CD4-positive, alpha-beta memory T cell (primary cell): ENCODE results near the gene AMZ2. TPM values are rescaled to one million over a fixed set of nuclear protein-coding genes. Genes with fewer than 3 reads are reported as not detected.
"Not testable (repeated sequence)": the region's sequence is repeated elsewhere in the genome, so short reads cannot be mapped to it uniquely, and the experiment has no call there.

ENCODE experiments used
- CTCF ChIA-PET: fragments of 350-600 bp; sonication (Branson Sonifier 250); formaldehyde crosslinking; loops from one replicate; lab custom pipeline; 2021; ENCODE audit warnings: inconsistent platforms; ENCODE audit not compliant: partially characterized antibody; lab: Charles Lee
- POLR2A ChIA-PET: fragments of 350-600 bp; sonication (Branson Sonifier 250); formaldehyde crosslinking; loops from one replicate; lab custom pipeline; 2021; ENCODE audit not compliant: partially characterized antibody; lab: Charles Lee
- DNase-seq, 5 donors: peaks; one replicate each; pipeline versions ENCODE4 v3.0.0 to v3.0.0-alpha.2; 2020 to 2022; ENCODE audit warnings: mixed read lengths in 1 of 5
- H3K27ac ChIP-seq: one replicate; pipeline ENCODE4 v1.7.0; 2013; ENCODE audit warnings: low read depth, low read length
- H3K27me3 ChIP-seq: 2 replicates; pipeline ENCODE4 v1.7.0; 2013; ENCODE audit warnings: mild to moderate bottlenecking, low read length, moderate library complexity; ENCODE audit not compliant: insufficient read depth
- H3K36me3 ChIP-seq: 2 replicates; pipeline ENCODE4 v1.7.0; 2013; ENCODE audit warnings: mild to moderate bottlenecking, low read length, moderate library complexity; ENCODE audit not compliant: insufficient read depth
- H3K4me1 ChIP-seq: 2 replicates; pipeline ENCODE4 v1.7.0; 2013; ENCODE audit warnings: mild to moderate bottlenecking, low read length, moderate library complexity; ENCODE audit not compliant: insufficient read depth
- H3K4me3 ChIP-seq, 2 donors: one replicate each; pipeline ENCODE4 v1.7.0; 2013; ENCODE audit warnings: low read length in 2 of 2, mild to moderate bottlenecking in 1 of 2
- H3K9me3 ChIP-seq, 2 donors: one replicate each; pipeline ENCODE4 v1.7.0; 2013; ENCODE audit warnings: low read length in 2 of 2, control low read depth in 1 of 2; ENCODE audit not compliant: control insufficient read depth in 1 of 2
- H3K27ac Mint-ChIP-seq, 7 donors: one replicate each; pipeline ENCODE4 v1.8.0; 2020 to 2021; ENCODE audit warnings: mixed read lengths in 7 of 7, mild to moderate bottlenecking in 6 of 7, inconsistent platforms in 3 of 7, moderate library complexity in 3 of 7
- H3K27me3 Mint-ChIP-seq, 2 donors: one replicate each; pipeline ENCODE4 v1.8.0; 2020 to 2021; ENCODE audit warnings: mixed read lengths in 2 of 2
- H3K36me3 Mint-ChIP-seq, 2 donors: one replicate each; pipeline ENCODE4 v1.8.0; 2020 to 2021; ENCODE audit warnings: mixed read lengths in 2 of 2, inconsistent platforms in 1 of 2, mild to moderate bottlenecking in 1 of 2
- H3K4me1 Mint-ChIP-seq, 4 donors: one replicate each; pipeline ENCODE4 v1.8.0; 2020 to 2021; ENCODE audit warnings: mixed read lengths in 4 of 4, mild to moderate bottlenecking in 1 of 4
- H3K4me3 Mint-ChIP-seq, 8 donors: one replicate each; pipeline ENCODE4 v1.8.0; 2020 to 2021; ENCODE audit warnings: mixed read lengths in 8 of 8, mild to moderate bottlenecking in 7 of 8, moderate library complexity in 6 of 8, inconsistent platforms in 3 of 8
- H3K9me3 Mint-ChIP-seq, 8 donors: one replicate each; pipeline ENCODE4 v1.8.0; 2020 to 2021; ENCODE audit warnings: mixed read lengths in 8 of 8, mild to moderate bottlenecking in 5 of 8, inconsistent platforms in 3 of 8, moderate library complexity in 1 of 8
- intact Hi-C: fragments of 100-400 bp; cut with micrococcal nuclease; formaldehyde crosslinking; loops from one replicate; pipeline ENCODE4 v1.15.1; 2023
- polyA plus RNA-seq, 2 donors: library from polyadenylated mRNA; unstranded; fragments of 300-500 nt; fragmentation: Illumina TruSeq; gene quantifications; one replicate each; pipeline ENCODE4 v1.2.3, GENCODE V29; 2021
- total RNA-seq, 2 experiments: library from RNA; stranded (reverse); gene quantifications; one replicate each; pipeline ENCODE4 v1.2.3, GENCODE V29; 2021

The AMZ2 gene
- total and polyA plus RNA-seq, 4 experiments from 2014 or later, result 66.1 to 161 (median 97.8) TPM

GRCh38 chr17:68229619-68230018 lies 18.2 kb upstream of the AMZ2 start:
- Mint-ChIP-seq H3K27me3 (no peaks in the 10 kb centered on the region), H3K9me3 (no peaks in the 10 kb centered on the region), H3K27ac (peak overlapping the region in 4 of 7 donors; percentile 40 to 87 (median 58)), H3K36me3 (peaks cover 4 to 18% of the 10 kb centered on the region in 2 donors), H3K4me1 (peaks cover 8 to 43% (median 23%) of the 10 kb centered on the region in 4 donors), H3K4me3 (no peak overlapping the region)
- ChIA-PET CTCF (no interaction called here), POLR2A (no interaction called here)
- H3K36me3 ChIP-seq, result no peaks in the 10 kb centered on the region
- H3K27ac ChIP-seq, result no peak overlapping the region
- H3K9me3 ChIP-seq, result no peaks in the 10 kb centered on the region
- no peaks in the 10 kb centered on the region for H3K27me3 ChIP-seq
- peaks cover 2% of the 10 kb centered on the region for H3K4me1 ChIP-seq
- H3K4me3 ChIP-seq, result no peak overlapping the region
- DNase-seq, result no peak
- intact Hi-C loops, result no loop called here

- Mint-ChIP-seq H3K36me3 (peaks cover 4 to 18% of the 10 kb centered on the region in 2 donors), H3K27ac (peak overlapping the region in 1 of 7 donors; percentile 18), H3K4me1 (peaks cover 12 to 49% (median 32%) of the 10 kb centered on the region in 4 donors)
- H3K4me3 Mint-ChIP-seq, H3K36me3 ChIP-seq, H3K27me3 Mint-ChIP-seq, H3K4me3 ChIP-seq, CTCF ChIA-PET, H3K27ac ChIP-seq, H3K9me3 Mint-ChIP-seq, intact Hi-C loops, DNase-seq, H3K27me3 ChIP-seq, H3K9me3 ChIP-seq: not testable (repeated sequence)
- H3K4me1 ChIP-seq, result peaks cover 13% of the 10 kb centered on the region
- POLR2A ChIA-PET, result interaction anchor here (0.6 kb wide), 2 partner anchors 9 to 234 kb away, joined by 3 to 4 read pairs; no protein-coding TSS in a partner anchor
These were observed 16.7 kb upstream of the AMZ2 start for GRCh38 chr17:68231131-68231530.

DNA sequence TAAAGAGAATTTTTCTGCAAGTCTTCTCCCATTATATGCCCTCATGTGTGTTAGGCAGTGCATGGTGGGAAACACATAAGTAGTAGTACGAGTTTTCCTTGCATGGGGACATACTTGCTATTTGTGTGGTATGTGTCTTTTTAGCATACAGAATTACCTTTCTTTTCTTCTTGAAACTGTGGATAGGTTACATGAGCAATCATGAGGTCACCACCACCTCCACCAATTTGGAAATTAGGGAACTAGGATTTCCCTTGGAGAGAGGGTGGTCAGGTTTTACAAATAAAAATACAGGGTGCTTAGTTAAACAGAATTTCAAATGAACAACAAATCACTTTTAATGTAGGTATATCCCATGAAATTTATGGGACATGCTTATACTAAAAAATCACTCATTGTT lies 16.3 kb upstream of the AMZ2 start:
- no peak for DNase-seq
- H3K4me3 Mint-ChIP-seq, result no peak overlapping the region
- H3K4me1 Mint-ChIP-seq, result peaks cover 12 to 49% (median 31%) of the 10 kb centered on the region in 4 donors
- H3K4me3 ChIP-seq, result no peak overlapping the region
- CTCF ChIA-PET, result no interaction called here
- H3K36me3 Mint-ChIP-seq, result peaks cover 4 to 18% of the 10 kb centered on the region in 2 donors
- no peaks in the 10 kb centered on the region for H3K9me3 Mint-ChIP-seq
- H3K9me3 ChIP-seq, result no peaks in the 10 kb centered on the region
- peak overlapping the region in 1 of 7 donors; percentile 29 for H3K27ac Mint-ChIP-seq
- H3K27me3 ChIP-seq, result no peaks in the 10 kb centered on the region
- peaks cover 13% of the 10 kb centered on the region for H3K4me1 ChIP-seq
- intact Hi-C loops, result no loop called here
- POLR2A ChIA-PET, result no interaction called here
- no peaks in the 10 kb centered on the region for H3K36me3 ChIP-seq
- H3K27me3 Mint-ChIP-seq, result no peaks in the 10 kb centered on the region
- H3K27ac ChIP-seq, result no peak overlapping the region

DNA sequence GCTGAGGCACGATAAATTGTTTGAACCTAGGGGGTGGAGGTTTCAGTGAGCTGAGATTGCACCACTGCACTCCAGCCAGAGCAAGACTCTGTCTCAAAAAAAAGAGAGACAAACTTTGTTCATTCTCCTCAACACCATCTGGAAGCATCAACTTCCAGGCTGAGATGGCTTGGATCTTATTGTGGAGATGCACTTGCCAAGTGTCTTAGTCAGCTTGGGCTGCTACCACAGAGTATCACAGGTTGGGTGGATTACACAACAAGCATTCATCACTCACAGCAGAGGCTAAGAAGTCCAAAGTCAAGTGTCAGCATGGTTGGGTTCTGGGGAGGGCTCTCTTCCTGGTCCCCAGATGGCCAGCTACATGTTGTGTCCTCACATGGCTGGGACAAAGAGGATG lies 15.1 kb upstream of the AMZ2 start:
- ChIA-PET POLR2A (interaction anchor here (0.8 to 1.8 kb wide), 4 partner anchors 15 to 27 kb away, joined by 3 to 9 read pairs (median 4); partner anchors contain the start of gene AMZ2), CTCF (interaction anchor here (3.2 kb wide), 1 partner anchor 28 kb away, joined by 13 read pairs; no protein-coding TSS in a partner anchor)
- H3K27me3 ChIP-seq, H3K27ac ChIP-seq, H3K4me3 ChIP-seq, H3K27me3 Mint-ChIP-seq, DNase-seq, H3K4me3 Mint-ChIP-seq, H3K36me3 ChIP-seq, H3K9me3 Mint-ChIP-seq, intact Hi-C loops, H3K9me3 ChIP-seq: not testable (repeated sequence)
- peaks cover 4 to 15% of the 10 kb centered on the region in 2 donors for H3K36me3 Mint-ChIP-seq
- H3K27ac Mint-ChIP-seq, result peak overlapping the region in 3 of 7 donors; percentile 29 to 71 (median 42)
- H3K4me1 ChIP-seq, result peaks cover 24% of the 10 kb centered on the region
- peaks cover 17 to 55% (median 39%) of the 10 kb centered on the region in 4 donors for H3K4me1 Mint-ChIP-seq

GRCh38 chr17:68234726-68235335 lies 13.0 kb upstream of the AMZ2 start:
- DNase-seq, result peak in 4 of 5 donors; percentile 41 to 84 (median 50)
- intact Hi-C loops, H3K27me3 ChIP-seq, H3K4me3 ChIP-seq, H3K9me3 Mint-ChIP-seq, H3K36me3 ChIP-seq, H3K27me3 Mint-ChIP-seq, H3K9me3 ChIP-seq, H3K36me3 Mint-ChIP-seq: not testable (repeated sequence)
- peak overlapping the region; percentile 80 to 92 (median 89) for H3K27ac Mint-ChIP-seq
- peaks cover 33 to 55% (median 44%) of the 10 kb centered on the region in 4 donors for H3K4me1 Mint-ChIP-seq
- CTCF ChIA-PET, result interaction anchor here (0.6 to 3.2 kb wide), 3 partner anchors 30 to 230 kb away, joined by 3 to 13 read pairs (median 3); no protein-coding TSS in a partner anchor
- Histone ChIP-seq H3K4me1 (peaks cover 45% of the 10 kb centered on the region), H3K27ac (peak overlapping the region; percentile 67)
- H3K4me3 Mint-ChIP-seq, result peak overlapping the region in 4 of 8 donors; percentile 12 to 76 (median 49)
- POLR2A ChIA-PET, result interaction anchor here (0.6 to 1.8 kb wide), 2 partner anchors 13 to 61 kb away, joined by 3 to 9 read pairs; partner anchors contain the start of gene AMZ2

DNA sequence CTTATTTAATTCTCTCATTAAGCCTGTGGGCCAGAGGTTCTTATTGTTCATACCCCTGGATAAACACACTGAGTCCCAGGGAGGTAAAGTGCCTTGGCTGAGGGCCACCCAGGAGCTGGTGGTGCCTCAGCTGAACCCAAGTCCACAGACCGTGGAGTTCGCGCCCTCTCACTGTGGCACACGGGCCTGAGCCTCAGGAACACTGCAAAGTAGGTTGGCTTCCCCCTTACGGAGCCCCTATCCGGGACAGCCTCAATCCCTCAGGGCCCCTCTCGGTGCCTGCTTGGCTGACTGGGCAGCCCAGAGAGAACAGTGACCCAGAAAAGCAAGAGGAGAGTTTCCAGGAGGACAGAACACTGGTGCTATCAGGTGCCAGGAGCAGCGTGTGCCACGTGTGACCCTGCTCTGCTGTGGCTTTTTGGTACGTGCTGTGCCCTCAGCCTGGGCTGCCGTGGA lies 12.5 kb upstream of the AMZ2 start:
- H3K4me3 Mint-ChIP-seq, result peak overlapping the region in 4 of 8 donors; percentile 21 to 76 (median 49)
- POLR2A ChIA-PET, intact Hi-C loops: not testable (repeated sequence)

More for the DNA sequence above, 12.5 kb upstream of the AMZ2 start:
- H3K4me3 ChIP-seq, H3K9me3 Mint-ChIP-seq, H3K27me3 Mint-ChIP-seq, DNase-seq, H3K9me3 ChIP-seq, H3K36me3 Mint-ChIP-seq, H3K27me3 ChIP-seq, H3K36me3 ChIP-seq: not testable (repeated sequence)
- Mint-ChIP-seq H3K27ac (peak overlapping the region; percentile 80 to 92 (median 89)), H3K4me1 (peaks cover 38 to 61% (median 49%) of the 10 kb centered on the region in 4 donors)
- Histone ChIP-seq H3K27ac (peak overlapping the region; percentile 67), H3K4me1 (peaks cover 50% of the 10 kb centered on the region)
- CTCF ChIA-PET, result interaction anchor here (3.2 kb wide), 1 partner anchor 30 kb away, joined by 13 read pairs; no protein-coding TSS in a partner anchor
